Trophoblast cell (in vitro differentiated cells and primary cell): ENCODE results near the gene STAC.

Source experiments
- DNase-seq, 2 donors: peaks; one replicate each; pipeline ENCODE4 v3.0.0-alpha.2; 2016
- H2AFZ ChIP-seq: 2 replicates; pipeline ENCODE4 v1.6.1; 2013; ENCODE audit warnings: low read length, moderate library complexity, mild to moderate bottlenecking; ENCODE audit not compliant: insufficient read depth, poor library complexity
- H2AK5ac ChIP-seq: 2 replicates; pipeline ENCODE4 v1.6.1; 2013; ENCODE audit warnings: mild to moderate bottlenecking, low read length
- H2BK120ac ChIP-seq: 2 replicates; pipeline ENCODE4 v1.6.1; 2013; ENCODE audit warnings: low read length, mild to moderate bottlenecking, moderate library complexity; ENCODE audit not compliant: insufficient read depth, poor library complexity
- H2BK12ac ChIP-seq: 2 replicates; pipeline ENCODE4 v1.6.1; 2013; ENCODE audit warnings: mild to moderate bottlenecking, low read length, moderate library complexity
- H2BK5ac ChIP-seq: 2 replicates; pipeline ENCODE4 v1.6.1; 2013; ENCODE audit warnings: low read length, low read depth, moderate library complexity, mild to moderate bottlenecking; ENCODE audit not compliant: poor library complexity
- H3K14ac ChIP-seq: 2 replicates; pipeline ENCODE4 v1.6.1; 2013; ENCODE audit warnings: mild to moderate bottlenecking, low read length
- H3K18ac ChIP-seq: 2 replicates; pipeline ENCODE4 v1.6.1; 2013; ENCODE audit warnings: mild to moderate bottlenecking, low read length
- H3K23ac ChIP-seq: 2 replicates; pipeline ENCODE4 v1.6.1; 2013; ENCODE audit warnings: low read length
- H3K27ac ChIP-seq: 2 replicates; pipeline ENCODE4 v1.5.1; 2013; ENCODE audit warnings: low read depth, mild to moderate bottlenecking, inconsistent platforms, low read length, moderate library complexity
- H3K27me3 ChIP-seq: 2 replicates; pipeline ENCODE4 v1.6.1; 2013; ENCODE audit warnings: inconsistent platforms, mild to moderate bottlenecking, low read length, moderate library complexity; ENCODE audit not compliant: insufficient read depth
- H3K36me3 ChIP-seq, 2 experiments: 1 replicate in 1 of 2; 2 replicates in 1 of 2; pipeline ENCODE4 v1.6.1; 2013; ENCODE audit warnings: low read length in 2 of 2, mild to moderate bottlenecking in 2 of 2, moderate library complexity in 1 of 2; ENCODE audit not compliant: insufficient read depth in 2 of 2, control insufficient read depth in 1 of 2
- H3K4ac ChIP-seq: 2 replicates; pipeline ENCODE4 v1.6.1; 2013; ENCODE audit warnings: low read depth, mild to moderate bottlenecking, low read length, moderate library complexity
- H3K4me1 ChIP-seq, 2 experiments: 1 replicate in 1 of 2; 2 replicates in 1 of 2; pipeline ENCODE4 v1.6.1; 2013; ENCODE audit warnings: low read length in 2 of 2, mild to moderate bottlenecking in 2 of 2, moderate library complexity in 1 of 2; ENCODE audit not compliant: insufficient read depth in 2 of 2, control insufficient read depth in 1 of 2
- H3K4me2 ChIP-seq: 2 replicates; pipeline ENCODE4 v1.6.1; 2013; ENCODE audit warnings: inconsistent platforms, mild to moderate bottlenecking, low read length, moderate library complexity
- H3K4me3 ChIP-seq: 2 replicates; pipeline ENCODE4 v1.5.1; 2013; ENCODE audit warnings: mild to moderate bottlenecking, low read depth, low read length, inconsistent platforms
- H3K79me1 ChIP-seq: one replicate; pipeline ENCODE4 v1.6.1; 2013; ENCODE audit warnings: low read length
- H3K79me2 ChIP-seq: 2 replicates; pipeline ENCODE4 v1.6.1; 2013; ENCODE audit warnings: low read length, mild to moderate bottlenecking; ENCODE audit not compliant: control insufficient read depth, insufficient read depth, poor library complexity
- H3K9ac ChIP-seq: 2 replicates; pipeline ENCODE4 v1.6.1; 2013; ENCODE audit warnings: mild to moderate bottlenecking, low read length
- H3K9me3 ChIP-seq: 2 replicates; pipeline ENCODE4 v1.6.1; 2013; ENCODE audit warnings: low read depth, mild to moderate bottlenecking, control low read depth, inconsistent platforms, low read length; ENCODE audit not compliant: insufficient read depth
- H4K12ac ChIP-seq: 2 replicates; pipeline ENCODE4 v1.6.1; 2013; ENCODE audit warnings: low read depth, mild to moderate bottlenecking, low read length, moderate library complexity
- H4K8ac ChIP-seq: 2 replicates; pipeline ENCODE4 v1.6.1; 2013; ENCODE audit warnings: low read depth, mild to moderate bottlenecking, low read length, moderate library complexity
- H4K91ac ChIP-seq: one replicate; pipeline ENCODE4 v1.6.1; 2013; ENCODE audit warnings: low read depth, mild to moderate bottlenecking, low read length, moderate library complexity
- WGBS: extraction: QIAGEN DNeasy Blood & Tissue Kit; methylation state at CpG from one replicate; pipeline ENCODE4 v1.1.7; 2013; ENCODE audit warnings: missing lambda C conversion rate; ENCODE audit not compliant: insufficient read length, insufficient coverage; ENCODE audit errors: extremely low coverage; 5-methylcytosine and 5-hydroxymethylcytosine counted together

Gene STAC

DNA sequence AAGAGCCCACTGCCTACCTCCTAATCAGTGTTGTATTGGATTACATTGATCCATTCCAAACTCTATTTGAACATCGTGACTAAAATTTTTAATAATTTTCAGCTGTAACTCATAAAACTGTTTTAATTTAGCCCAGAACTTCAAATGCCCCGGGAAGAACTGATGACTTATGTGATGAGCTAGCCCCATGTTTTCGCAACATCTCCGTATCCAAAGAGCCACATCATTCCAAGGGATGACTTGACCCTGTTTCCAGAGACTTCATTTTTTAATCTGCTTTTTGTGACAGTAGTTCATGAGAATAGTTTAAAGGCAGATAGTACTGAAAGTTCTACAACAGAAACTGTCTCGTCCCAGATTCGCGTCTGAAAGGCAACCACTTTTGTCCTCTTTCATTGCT lies 97.4 kb downstream of the STAC start:
- no peak overlapping the region for H3K18ac ChIP-seq
- H2BK120ac ChIP-seq, result no peak overlapping the region
- no peaks in the 10 kb centered on the region for H3K79me2 ChIP-seq
- H4K8ac ChIP-seq, result no peak overlapping the region
- no peak overlapping the region for H4K12ac ChIP-seq
- H3K4ac ChIP-seq, result no peak overlapping the region
- peaks cover 0 to 3% of the 10 kb centered on the region in 2 experiments for H3K4me1 ChIP-seq
- H4K91ac ChIP-seq, result no peak overlapping the region
- no peak overlapping the region for H2AK5ac ChIP-seq
- H3K9me3 ChIP-seq, result no peaks in the 10 kb centered on the region
- DNase-seq, result no peak
- no peak overlapping the region for H3K14ac ChIP-seq
- H3K4me2 ChIP-seq, result no peak overlapping the region
- WGBS, result no CpG with 5 or more reads among the region's 7 CpGs
- H3K23ac ChIP-seq, result no peak overlapping the region
- H2AFZ ChIP-seq, result no peak overlapping the region
- no peaks in the 10 kb centered on the region for H3K27me3 ChIP-seq
- no peak overlapping the region for H2BK12ac ChIP-seq
- H2BK5ac ChIP-seq, result no peak overlapping the region
- no peak overlapping the region for H3K4me3 ChIP-seq
- no peaks in the 10 kb centered on the region for H3K36me3 ChIP-seq
- no peak overlapping the region for H3K27ac ChIP-seq
- no peak overlapping the region for H3K9ac ChIP-seq
- no peaks in the 10 kb centered on the region for H3K79me1 ChIP-seq

DNA sequence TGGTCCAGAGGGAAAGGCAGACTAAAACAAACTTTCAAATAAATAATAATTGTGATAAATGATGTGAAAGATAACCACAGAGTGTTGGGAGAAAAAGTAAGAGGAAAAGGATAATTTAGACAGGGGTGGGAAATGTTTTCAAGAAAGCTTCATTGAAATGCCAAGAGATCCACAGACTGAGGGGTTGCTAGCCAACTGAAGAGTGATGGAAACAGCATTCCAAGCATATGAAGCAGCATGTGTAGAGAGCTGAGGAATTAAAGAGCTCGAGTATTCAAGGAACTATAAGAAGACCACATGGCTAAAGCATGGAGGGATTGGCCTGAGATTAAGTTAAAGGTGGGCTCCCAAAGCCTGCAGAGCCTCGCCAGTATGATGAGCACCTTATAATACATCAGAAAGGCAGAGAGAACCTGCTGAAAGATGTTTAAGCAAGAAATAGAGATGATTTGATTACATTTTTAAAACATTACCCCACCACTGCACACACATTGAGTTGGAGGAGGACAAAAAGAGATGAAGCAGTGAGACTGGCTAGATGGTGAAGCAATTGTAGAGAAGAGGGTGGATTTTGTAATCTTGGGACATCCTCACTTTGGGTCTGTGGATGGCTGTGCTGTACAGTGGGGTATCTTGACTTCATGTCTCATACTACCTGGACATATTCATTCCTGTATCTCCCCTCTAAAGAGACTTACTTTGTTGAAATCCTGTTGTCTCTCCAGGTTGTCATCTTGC lies 100.8 kb downstream of the STAC start:
- Histone ChIP-seq H3K23ac (no peak overlapping the region), H2BK12ac (no peak overlapping the region), H3K27ac (no peak overlapping the region), H3K4me1 (peaks cover 4% of the 10 kb centered on the region in 2 experiments), H3K27me3 (no peaks in the 10 kb centered on the region), H2AFZ (no peak overlapping the region), H3K79me2 (no peaks in the 10 kb centered on the region), H2BK5ac (no peak overlapping the region), H3K9me3 (no peaks in the 10 kb centered on the region), H3K4ac (no peak overlapping the region), H4K8ac (no peak overlapping the region), H3K4me3 (no peak overlapping the region), H3K14ac (no peak overlapping the region), H4K12ac (no peak overlapping the region), H2AK5ac (no peak overlapping the region), H3K18ac (no peak overlapping the region), H2BK120ac (no peak overlapping the region), H3K9ac (no peak overlapping the region), H3K4me2 (no peak overlapping the region), H3K36me3 (no peaks in the 10 kb centered on the region), H3K79me1 (no peaks in the 10 kb centered on the region), H4K91ac (no peak overlapping the region)
- DNase-seq, result no peak
- WGBS, result no CpG with 5 or more reads among the region's 2 CpGs

DNA sequence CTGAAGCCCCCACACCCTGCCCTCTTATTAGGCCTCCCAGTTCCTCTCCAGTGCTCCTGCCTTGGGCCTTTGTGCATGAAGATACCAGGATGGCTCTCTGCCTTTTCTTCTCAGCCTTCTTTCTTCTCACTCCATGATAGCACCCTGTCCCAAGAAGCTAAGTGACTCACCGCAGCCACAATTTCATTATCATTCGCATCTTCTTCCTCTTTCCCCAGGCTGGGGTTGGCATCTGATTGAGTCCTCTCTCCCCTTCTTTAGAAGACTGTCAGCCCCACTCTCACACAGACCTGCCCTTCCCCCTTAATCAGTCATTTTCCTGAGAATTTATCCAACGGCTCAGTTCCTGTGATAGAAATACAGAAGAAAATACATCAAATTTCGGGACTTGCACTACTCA lies 102.0 kb downstream of the STAC start:
- Histone ChIP-seq H2BK12ac (no peak overlapping the region), H3K4me2 (no peak overlapping the region), H2AFZ (no peak overlapping the region), H3K9ac (no peak overlapping the region), H2BK5ac (no peak overlapping the region), H3K79me2 (no peaks in the 10 kb centered on the region), H3K4me3 (no peak overlapping the region), H3K14ac (no peak overlapping the region), H4K91ac (no peak overlapping the region), H3K9me3 (no peaks in the 10 kb centered on the region), H3K36me3 (no peaks in the 10 kb centered on the region), H3K23ac (no peak overlapping the region), H3K27ac (no peak overlapping the region), H3K4me1 (peaks cover 2 to 4% of the 10 kb centered on the region in 2 experiments), H2AK5ac (no peak overlapping the region), H3K79me1 (no peaks in the 10 kb centered on the region), H3K18ac (no peak overlapping the region), H3K27me3 (no peaks in the 10 kb centered on the region), H4K12ac (no peak overlapping the region), H3K4ac (no peak overlapping the region), H4K8ac (no peak overlapping the region), H2BK120ac (no peak overlapping the region)
- no peak for DNase-seq
- no CpG with 5 or more reads among the region's 4 CpGs for WGBS

DNA sequence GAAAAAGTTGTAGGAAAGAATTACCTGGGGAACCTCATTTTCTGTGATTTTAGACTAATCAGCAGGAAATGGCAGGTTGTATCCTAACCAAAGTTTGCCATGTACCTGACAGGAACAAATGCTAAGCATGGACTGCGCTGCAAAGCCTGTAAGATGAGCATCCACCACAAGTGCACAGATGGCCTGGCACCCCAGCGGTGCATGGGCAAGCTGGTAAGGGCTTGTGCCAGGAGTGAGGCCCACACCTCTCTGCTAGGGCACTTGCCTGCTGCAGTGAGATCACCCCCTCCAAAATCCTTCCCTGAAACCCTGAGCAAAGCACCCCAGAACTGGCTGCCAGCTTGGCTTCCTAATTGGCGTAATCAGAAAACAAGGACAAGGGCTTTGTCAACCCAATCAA lies 102.6 kb downstream of the STAC start:
- no peak overlapping the region for H2BK12ac ChIP-seq
- no peak overlapping the region for H3K4me3 ChIP-seq
- H2AK5ac ChIP-seq, result no peak overlapping the region
- no peak overlapping the region for H3K18ac ChIP-seq
- no peaks in the 10 kb centered on the region for H3K79me1 ChIP-seq
- no peak overlapping the region for H4K91ac ChIP-seq
- no peak for DNase-seq
- H3K9ac ChIP-seq, result no peak overlapping the region
- no peak overlapping the region for H3K4me2 ChIP-seq
- no peak overlapping the region for H4K12ac ChIP-seq
- no peaks in the 10 kb centered on the region for H3K36me3 ChIP-seq
- H3K14ac ChIP-seq, result no peak overlapping the region
- no peak overlapping the region for H4K8ac ChIP-seq
- H3K27me3 ChIP-seq, result no peaks in the 10 kb centered on the region
- H3K4me1 ChIP-seq, result peaks cover 2 to 4% of the 10 kb centered on the region in 2 experiments
- H3K79me2 ChIP-seq, result no peaks in the 10 kb centered on the region
- H3K4ac ChIP-seq, result no peak overlapping the region
- H3K27ac ChIP-seq, result no peak overlapping the region
- no CpG with 5 or more reads among the region's 3 CpGs for WGBS
- H2AFZ ChIP-seq, result no peak overlapping the region
- H2BK5ac ChIP-seq, result no peak overlapping the region
- H3K9me3 ChIP-seq, result no peaks in the 10 kb centered on the region
- H2BK120ac ChIP-seq, result no peak overlapping the region
- no peak overlapping the region for H3K23ac ChIP-seq
